ENCODE measurements around the gene CNTFR. TPM values are rescaled to one million over a fixed set of nuclear protein-coding genes. Genes with fewer than 3 reads are reported as not detected.

Gene CNTFR
- total RNA-seq, 2 donors from 2014 or later: 2.7 to 13.3 TPM

DNA sequence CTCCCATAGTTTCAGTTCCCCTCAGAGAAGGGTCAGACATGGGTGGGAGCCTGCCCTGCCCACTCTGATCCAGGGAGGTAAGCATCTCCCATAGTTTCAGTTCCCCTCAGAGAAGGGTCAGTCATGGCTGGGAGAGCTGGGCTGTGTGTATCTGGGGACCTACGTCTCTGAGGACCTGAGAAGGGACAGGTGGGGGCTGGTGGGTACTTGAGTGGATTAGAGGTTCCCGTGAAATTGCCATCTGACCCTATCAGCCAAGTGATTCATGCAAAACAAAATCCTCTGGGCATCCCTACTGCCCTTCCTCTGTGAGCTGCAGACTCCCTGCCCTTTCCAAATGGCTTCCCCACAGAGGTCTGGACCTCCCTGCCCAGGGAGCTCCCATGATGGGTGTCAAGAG, 70.6 kb downstream of the CNTFR start:
- H3K27ac ChIP-seq: no peak overlapping the region
- 81% methylated on average over 2 of the region's 2 CpGs for WGBS
- H3K36me3 ChIP-seq: no peaks in the 10 kb centered on the region
- no peaks in the 10 kb centered on the region for H3K4me1 ChIP-seq (replicated peaks)
- H3K27me3 ChIP-seq (replicated peaks; ENCODE audit: insufficient read depth): no peaks in the 10 kb centered on the region
- DNase-seq (ENCODE audit: low spot score): no peak
- H3K9me3 ChIP-seq: no peaks in the 10 kb centered on the region
- intact Hi-C loops (cut with DNase I): no loop called here
- TF ChIP-seq POLR2AphosphoS5 (IDR thresholded peaks at IDR 0.05): no peak
- no peak overlapping the region for H3K4me3 ChIP-seq

DNA sequence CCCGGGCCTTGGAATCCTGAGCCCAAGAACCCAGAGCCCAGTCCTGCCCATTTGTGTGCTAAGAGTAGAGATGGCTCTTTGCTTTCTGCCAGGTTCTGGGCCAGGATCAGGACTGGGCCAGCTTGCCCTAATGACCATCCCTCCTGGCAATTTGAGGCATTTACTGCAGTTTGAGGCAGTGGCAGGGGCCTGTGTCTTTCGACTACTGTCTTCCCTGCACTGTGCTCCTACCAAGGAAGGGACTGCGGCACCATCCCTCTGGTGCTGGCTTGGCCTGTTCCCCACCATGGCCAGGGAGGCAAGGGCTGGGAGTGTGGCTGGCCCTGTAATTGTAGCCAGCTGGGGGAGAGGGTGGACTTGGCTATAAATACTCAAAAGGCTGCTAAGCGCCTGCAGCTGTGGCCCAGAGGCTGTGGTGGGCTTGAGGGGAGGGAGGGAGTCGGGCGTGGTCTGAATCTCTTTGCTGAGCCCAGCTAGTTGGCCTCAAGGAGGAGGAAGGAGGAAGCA, 71.4 kb downstream of the CNTFR start:
- TF ChIP-seq, protein P1, sequence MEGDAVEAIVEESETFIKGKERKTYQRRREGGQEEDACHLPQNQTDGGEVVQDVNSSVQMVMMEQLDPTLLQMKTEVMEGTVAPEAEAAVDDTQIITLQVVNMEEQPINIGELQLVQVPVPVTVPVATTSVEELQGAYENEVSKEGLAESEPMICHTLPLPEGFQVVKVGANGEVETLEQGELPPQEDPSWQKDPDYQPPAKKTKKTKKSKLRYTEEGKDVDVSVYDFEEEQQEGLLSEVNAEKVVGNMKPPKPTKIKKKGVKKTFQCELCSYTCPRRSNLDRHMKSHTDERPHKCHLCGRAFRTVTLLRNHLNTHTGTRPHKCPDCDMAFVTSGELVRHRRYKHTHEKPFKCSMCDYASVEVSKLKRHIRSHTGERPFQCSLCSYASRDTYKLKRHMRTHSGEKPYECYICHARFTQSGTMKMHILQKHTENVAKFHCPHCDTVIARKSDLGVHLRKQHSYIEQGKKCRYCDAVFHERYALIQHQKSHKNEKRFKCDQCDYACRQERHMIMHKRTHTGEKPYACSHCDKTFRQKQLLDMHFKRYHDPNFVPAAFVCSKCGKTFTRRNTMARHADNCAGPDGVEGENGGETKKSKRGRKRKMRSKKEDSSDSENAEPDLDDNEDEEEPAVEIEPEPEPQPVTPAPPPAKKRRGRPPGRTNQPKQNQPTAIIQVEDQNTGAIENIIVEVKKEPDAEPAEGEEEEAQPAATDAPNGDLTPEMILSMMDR (IDR thresholded peaks at IDR 0.05): no peak
- TF ChIP-seq POLR2AphosphoS5 (IDR thresholded peaks at IDR 0.05): no peak
- TF ChIP-seq POLR2A (IDR thresholded peaks at IDR 0.05): no peak
- WGBS: 94% methylated on average over 5 of the region's 6 CpGs
- Histone ChIP-seq H3K27me3 (replicated peaks; ENCODE audit: insufficient read depth) (no peaks in the 10 kb centered on the region), H3K4me1 (replicated peaks) (peaks cover 3% of the 10 kb centered on the region), H3K27ac (no peak overlapping the region), H3K4me3 (no peak overlapping the region), H3K36me3 (no peaks in the 10 kb centered on the region), H3K9me3 (no peaks in the 10 kb centered on the region)
- DNase-seq (ENCODE audit: low spot score): no peak
- intact Hi-C loops (cut with DNase I): no loop called here

DNA sequence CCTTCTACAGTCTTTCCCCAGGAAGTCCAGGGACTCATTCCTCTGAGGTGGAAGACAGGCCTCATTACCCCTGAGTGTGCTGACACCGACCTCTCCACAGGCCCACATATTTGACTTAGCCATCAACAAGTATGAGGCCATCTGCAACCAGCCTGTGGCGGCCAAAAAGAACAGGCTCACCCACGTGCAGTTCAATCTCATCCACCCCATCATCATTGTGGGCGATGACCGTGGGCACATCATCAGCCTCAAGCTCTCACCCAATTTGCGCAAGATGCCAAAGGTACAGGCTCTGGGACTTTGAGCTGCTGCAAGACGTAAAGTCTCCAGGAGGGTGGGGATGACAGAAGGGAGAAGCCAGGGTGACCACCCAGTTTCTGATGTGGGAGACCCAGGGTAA, 72.3 kb downstream of the CNTFR start:
- 84% methylated on average over 7 of the region's 7 CpGs for WGBS
- DNase-seq (ENCODE audit: low spot score): no peak
- no peak overlapping the region for H3K4me3 ChIP-seq
- peaks cover 13% of the 10 kb centered on the region for H3K4me1 ChIP-seq (replicated peaks)
- H3K27me3 ChIP-seq (replicated peaks; ENCODE audit: insufficient read depth): no peaks in the 10 kb centered on the region
- intact Hi-C loops (cut with DNase I): no loop called here
- TF ChIP-seq POLR2A (IDR thresholded peaks at IDR 0.05) (no peak), POLR2AphosphoS5 (IDR thresholded peaks at IDR 0.05) (no peak)
- TF ChIP-seq, protein P1 (IDR thresholded peaks at IDR 0.05): no peak
- H3K9me3 ChIP-seq: no peaks in the 10 kb centered on the region
- H3K36me3 ChIP-seq: no peaks in the 10 kb centered on the region
- no peak overlapping the region for H3K27ac ChIP-seq

- no peak for DNase-seq (ENCODE audit: low spot score)
- 92% methylated on average over 3 of the region's 3 CpGs for WGBS
Measured at GRCh38 chr9:34515959-34516358, 73.6 kb downstream of the CNTFR start.

DNA sequence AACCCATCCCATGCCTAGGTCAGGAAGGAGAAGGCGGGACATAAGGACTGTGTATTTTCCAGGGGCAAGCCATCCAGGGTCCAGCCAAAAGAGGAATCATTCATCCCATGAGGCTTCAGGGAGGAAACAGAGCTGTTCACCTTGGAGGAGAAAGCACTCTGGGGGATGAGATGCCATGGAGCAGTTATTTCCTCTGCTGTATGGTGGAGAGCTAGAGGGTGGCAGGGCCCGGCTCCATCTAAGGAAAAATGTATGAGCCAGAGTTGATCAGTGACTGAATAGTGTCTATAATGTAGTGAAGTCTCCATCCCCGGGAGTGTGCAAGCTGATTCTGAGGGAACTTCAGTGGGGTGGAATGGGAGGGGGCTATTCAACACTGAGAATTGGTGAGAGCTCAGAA, 74.7 kb downstream of the CNTFR start:
- TF ChIP-seq POLR2AphosphoS5 (IDR thresholded peaks at IDR 0.05) (no peak), POLR2A (IDR thresholded peaks at IDR 0.05) (no peak)
- TF ChIP-seq, protein P1 (IDR thresholded peaks at IDR 0.05): no peak
- Histone ChIP-seq H3K4me1 (replicated peaks) (peaks cover 15% of the 10 kb centered on the region), H3K9me3 (no peaks in the 10 kb centered on the region), H3K27me3 (replicated peaks; ENCODE audit: insufficient read depth) (no peaks in the 10 kb centered on the region), H3K4me3 (no peak overlapping the region), H3K27ac (no peak overlapping the region), H3K36me3 (no peaks in the 10 kb centered on the region)
- no peak for DNase-seq (ENCODE audit: low spot score)
- WGBS: 92% methylated on average over 3 of the region's 3 CpGs
- intact Hi-C loops (cut with DNase I): no loop called here

More at GRCh38 chr9:34515959-34516358, 73.6 kb downstream of the CNTFR start:
- Histone ChIP-seq H3K27ac (no peak overlapping the region), H3K4me3 (no peak overlapping the region), H3K9me3 (no peaks in the 10 kb centered on the region), H3K4me1 (replicated peaks) (peaks cover 15% of the 10 kb centered on the region), H3K36me3 (no peaks in the 10 kb centered on the region), H3K27me3 (replicated peaks; ENCODE audit: insufficient read depth) (no peaks in the 10 kb centered on the region)
- intact Hi-C loops (cut with DNase I): no loop called here
- no peak for TF ChIP-seq POLR2A (IDR thresholded peaks at IDR 0.05)
- TF ChIP-seq, protein P1 (IDR thresholded peaks at IDR 0.05): no peak
- no peak for TF ChIP-seq POLR2AphosphoS5 (IDR thresholded peaks at IDR 0.05)
